HepG2 (cell line): ENCODE data around the gene FNIP2. TPM values are rescaled to one million over a fixed set of nuclear protein-coding genes. Genes with fewer than 3 reads are reported as not detected.

ENCODE experiments used
- ATAC-seq: fragments of 200-7000 bp; cut with Tn5 transposase; 3 replicates; pipeline ENCODE4 v1.9.1; 2020; ENCODE audit warnings: mild to moderate bottlenecking, moderate library complexity
- BruUV-seq: library from RNA; stranded (reverse); fragments of 400-500 nt; replicated peaks from 2 replicates; lab custom pipeline; 2021; lab: Mats Ljungman, UMichigan
- CTCF ChIA-PET: fragments of 300-600 bp; formaldehyde crosslinking; extraction: SDS; loops from one replicate; lab custom pipeline; 2021; ENCODE audit warnings: low total read pairs, inconsistent platforms, low intra/inter-chr PET ratio; lab: Yijun Ruan, JAX
- POLR2A ChIA-PET: fragments of 350-600 bp; sonication (Branson Sonifier 250); formaldehyde crosslinking; loops from one replicate; lab custom pipeline; 2020; ENCODE audit warnings: antibody characterized with exemption, inconsistent platforms; lab: Yijun Ruan, JAX
- DNase-seq: peaks from one replicate; pipeline ENCODE4 v3.0.0-alpha.2; 2015; ENCODE audit warnings: low spot score
- FAIRE-seq: peaks from 3 replicates; lab custom pipeline; 2011; peaks lifted over from hg19 to GRCh38; lab: Jason Lieb, UNC
- H2AFZ ChIP-seq: one replicate; pipeline ENCODE4 v1.6.1; 2011; ENCODE audit warnings: low read length, inconsistent platforms
- H3K27ac ChIP-seq: fragments of 300-600 bp; 3 replicates; pipeline ENCODE4 v1.8.0; 2011; ENCODE audit warnings: mixed run types, mild to moderate bottlenecking, mixed read lengths, low read length, inconsistent platforms; ENCODE audit not compliant: insufficient read depth; ENCODE audit errors: extremely low read length
- H3K27me3 ChIP-seq, 2 experiments: fragments of 200-600 bp in 1 of 2; 2 replicates in 1 of 2; 3 replicates in 1 of 2; pipeline versions ENCODE4 v1.6.0 to v1.8.0; 2011; ENCODE audit warnings: low read length in 2 of 2, mild to moderate bottlenecking in 2 of 2, moderate library complexity in 2 of 2, inconsistent platforms in 1 of 2; ENCODE audit not compliant: insufficient read depth in 2 of 2, control insufficient read depth in 1 of 2
- H3K36me3 ChIP-seq, 2 experiments: fragments of 200-600 bp in 1 of 2; replicated peaks in 1 of 2; 2 replicates in 1 of 2; 3 replicates in 1 of 2; pipeline versions ENCODE4 v1.5.1 to v1.8.0; 2011; ENCODE audit warnings: low read length in 2 of 2, inconsistent platforms in 1 of 2; ENCODE audit not compliant: insufficient read depth in 2 of 2, control insufficient read depth in 1 of 2
- H3K4me1 ChIP-seq: 2 replicates; pipeline ENCODE4 v1.5.1; 2012; ENCODE audit warnings: low read length, inconsistent platforms; ENCODE audit not compliant: insufficient read depth
- H3K4me2 ChIP-seq: 2 replicates; pipeline ENCODE4 v1.6.0; 2011; ENCODE audit warnings: low read depth, low read length, inconsistent platforms
- H3K4me3 ChIP-seq, 3 experiments: fragments of 200-600 bp in 1 of 3; sonication (generic), shearing (Covaris generic) in 1 of 3; replicated peaks in 1 of 3; 2 replicates each; pipeline ENCODE4 v1.5.1; 2011 to 2016; ENCODE audit warnings: low read length in 3 of 3, inconsistent platforms in 2 of 3, low read depth in 2 of 3, mild to moderate bottlenecking in 2 of 3, control low read depth in 1 of 3, mixed read lengths in 1 of 3; ENCODE audit not compliant: insufficient read depth in 1 of 3
- H3K79me2 ChIP-seq: one replicate; pipeline ENCODE4 v1.6.1; 2011; ENCODE audit warnings: low read length, inconsistent platforms; ENCODE audit not compliant: insufficient read depth
- H3K9ac ChIP-seq: 2 replicates; pipeline ENCODE4 v1.6.0; 2011; ENCODE audit warnings: mild to moderate bottlenecking, low read depth, low read length, inconsistent platforms; ENCODE audit not compliant: insufficient read depth
- H3K9me3 ChIP-seq: 2 replicates; pipeline ENCODE4 v1.5.1; 2012; ENCODE audit warnings: mild to moderate bottlenecking, low read length
- H4K20me1 ChIP-seq: 2 replicates; pipeline ENCODE4 v1.6.0; 2011; ENCODE audit warnings: inconsistent platforms, mild to moderate bottlenecking, low read length, moderate library complexity; ENCODE audit not compliant: insufficient read depth
- IRF9 ChIP-seq: sonication (generic); formaldehyde crosslinking; IDR thresholded peaks from 2 replicates; pipeline ENCODE4 v1.8.0; 2022; ENCODE audit warnings: missing genetic modification reagents, mild to moderate bottlenecking, borderline replicate concordance
- MBD4 ChIP-seq: IDR thresholded peaks from 2 replicates; pipeline ENCODE4 v1.6.1; 2012; ENCODE audit warnings: low read length, inconsistent platforms, borderline replicate concordance
- ZFX ChIP-seq: sonication (generic); formaldehyde crosslinking; IDR thresholded peaks from 2 replicates; pipeline ENCODE4 v1.4.0; 2020; ENCODE audit warnings: mild to moderate bottlenecking, low read depth, missing genetic modification reagents, moderate library complexity
- ZNF232 ChIP-seq: sonication (generic); formaldehyde crosslinking; IDR thresholded peaks from 2 replicates; pipeline ENCODE4 v1.4.0; 2020; ENCODE audit warnings: missing genetic modification reagents, borderline replicate concordance
- ZNF766 ChIP-seq: sonication (generic); formaldehyde crosslinking; IDR thresholded peaks from 2 replicates; pipeline ENCODE4 v1.5.0; 2020; ENCODE audit warnings: missing genetic modification reagents, borderline replicate concordance
- WGBS: methylation state at CpG from one replicate; pipeline ENCODE4 v1.1.6; 2017; ENCODE audit warnings: low lambda C conversion rate; 5-methylcytosine and 5-hydroxymethylcytosine counted together
- in situ Hi-C: cut with HindIII; loops from 2 replicates; pipeline ENCODE4 v1.10.0; 2017; ENCODE audit warnings: low pct_unique_long_range_greater_than_20kb; ENCODE audit not compliant: extremely low pct_ligation_motif_present
- intact Hi-C: fragments of 100-400 bp; cut with micrococcal nuclease; formaldehyde crosslinking; loops from one replicate; pipeline ENCODE4 v1.10.0; 2022; ENCODE audit not compliant: unreplicated experiment
- polyA plus RNA-seq, 8 experiments: library from polyadenylated mRNA; depleted of rRNA in 3 of 8; stranded (reverse) in 7 of 8; unstranded in 1 of 8; fragments of >200 nt; fragmentation: Illumina TruSeq in 4 of 8; extraction: Trizol in 4 of 8; gene quantifications; 2 replicates each; pipeline versions ENCODE4 v1.2.1 to v1.2.3, GENCODE V29; 2011 to 2016; ENCODE audit warnings: low read depth in 4 of 8, missing spikeins in 1 of 8, mixed read lengths in 1 of 8; ENCODE audit not compliant: insufficient read depth in 1 of 8
- total RNA-seq, 5 experiments: library from RNA; depleted of rRNA; stranded (reverse); fragments of >200 nt; fragmentation: Illumina TruSeq; extraction: Trizol; gene quantifications; 2 replicates each; pipeline ENCODE4 v1.2.3, GENCODE V29; 2016; ENCODE audit warnings: low read depth in 1 of 5
- TF ChIP-seq, protein P1 (sequence below), 2 experiments: sonication (generic) in 1 of 2; formaldehyde crosslinking in 1 of 2; IDR thresholded peaks; 2 replicates each; pipeline versions ENCODE4 v1.6.1 to v1.9.0; 2014 to 2022; ENCODE audit warnings: antibody characterized with exemption in 1 of 2, borderline replicate concordance in 1 of 2, inconsistent platforms in 1 of 2, low read depth in 1 of 2, missing genetic modification reagents in 1 of 2
- TF ChIP-seq, protein P2 (sequence below): sonication (generic); formaldehyde crosslinking; IDR thresholded peaks from 2 replicates; pipeline ENCODE4 v1.4.0; 2020; ENCODE audit warnings: missing genetic modification reagents, borderline replicate concordance
- TF ChIP-seq, protein P3 (sequence below): sonication (generic); formaldehyde crosslinking; IDR thresholded peaks from 2 replicates; pipeline ENCODE4 v1.4.0; 2020; ENCODE audit warnings: missing genetic modification reagents

FNIP2 gene
- total and polyA plus RNA-seq, 2 of the 13 experiments (the other 11 are each of a cell fraction or from before 2014, with no cell fraction given), result 15.5 to 21.0 TPM

GRCh38 chr4:158762553-158762952, 6.3 kb upstream of the FNIP2 start (continued):
- TF ChIP-seq, protein P1, sequence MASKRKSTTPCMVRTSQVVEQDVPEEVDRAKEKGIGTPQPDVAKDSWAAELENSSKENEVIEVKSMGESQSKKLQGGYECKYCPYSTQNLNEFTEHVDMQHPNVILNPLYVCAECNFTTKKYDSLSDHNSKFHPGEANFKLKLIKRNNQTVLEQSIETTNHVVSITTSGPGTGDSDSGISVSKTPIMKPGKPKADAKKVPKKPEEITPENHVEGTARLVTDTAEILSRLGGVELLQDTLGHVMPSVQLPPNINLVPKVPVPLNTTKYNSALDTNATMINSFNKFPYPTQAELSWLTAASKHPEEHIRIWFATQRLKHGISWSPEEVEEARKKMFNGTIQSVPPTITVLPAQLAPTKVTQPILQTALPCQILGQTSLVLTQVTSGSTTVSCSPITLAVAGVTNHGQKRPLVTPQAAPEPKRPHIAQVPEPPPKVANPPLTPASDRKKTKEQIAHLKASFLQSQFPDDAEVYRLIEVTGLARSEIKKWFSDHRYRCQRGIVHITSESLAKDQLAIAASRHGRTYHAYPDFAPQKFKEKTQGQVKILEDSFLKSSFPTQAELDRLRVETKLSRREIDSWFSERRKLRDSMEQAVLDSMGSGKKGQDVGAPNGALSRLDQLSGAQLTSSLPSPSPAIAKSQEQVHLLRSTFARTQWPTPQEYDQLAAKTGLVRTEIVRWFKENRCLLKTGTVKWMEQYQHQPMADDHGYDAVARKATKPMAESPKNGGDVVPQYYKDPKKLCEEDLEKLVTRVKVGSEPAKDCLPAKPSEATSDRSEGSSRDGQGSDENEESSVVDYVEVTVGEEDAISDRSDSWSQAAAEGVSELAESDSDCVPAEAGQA (IDR thresholded peaks at IDR 0.05; ENCODE audit: low read depth), result no peak
- TF ChIP-seq, protein P1 (CRISPR knock-in tag; IDR thresholded peaks at IDR 0.05; ENCODE audit: borderline replicate concordance), result no peak
- TF ChIP-seq, all 625 proteins: peak for 0

- FAIRE-seq (no peak), ATAC-seq (no peak), DNase-seq (no peak)
- Histone ChIP-seq H3K4me1 (peaks cover 38% of the 10 kb centered on the region), H3K4me3 (no peak overlapping the region), H3K9ac (no peak overlapping the region), H3K27me3 (no peaks in the 10 kb centered on the region), H3K9me3 (no peaks in the 10 kb centered on the region), H3K79me2 (no peaks in the 10 kb centered on the region), H2AFZ (no peak overlapping the region), H3K27ac (no peak overlapping the region), H4K20me1 (no peaks in the 10 kb centered on the region), H3K4me2 (no peak overlapping the region), H3K36me3 (no peaks in the 10 kb centered on the region)
- BruUV-seq, result no TSS peak
- ChIA-PET CTCF (no interaction called here), POLR2A (no interaction called here)
- in situ Hi-C loops (no loop called here), intact Hi-C loops (no loop called here)
- 46% methylated on average over 2 of the region's 2 CpGs for WGBS
- TF ChIP-seq MBD4 (no peak), ZNF766 (CRISPR knock-in tag) (no peak), ZFX (CRISPR knock-in tag) (no peak), IRF9 (CRISPR knock-in tag) (no peak), ZNF232 (CRISPR knock-in tag) (no peak)
- TF ChIP-seq, protein P2, sequence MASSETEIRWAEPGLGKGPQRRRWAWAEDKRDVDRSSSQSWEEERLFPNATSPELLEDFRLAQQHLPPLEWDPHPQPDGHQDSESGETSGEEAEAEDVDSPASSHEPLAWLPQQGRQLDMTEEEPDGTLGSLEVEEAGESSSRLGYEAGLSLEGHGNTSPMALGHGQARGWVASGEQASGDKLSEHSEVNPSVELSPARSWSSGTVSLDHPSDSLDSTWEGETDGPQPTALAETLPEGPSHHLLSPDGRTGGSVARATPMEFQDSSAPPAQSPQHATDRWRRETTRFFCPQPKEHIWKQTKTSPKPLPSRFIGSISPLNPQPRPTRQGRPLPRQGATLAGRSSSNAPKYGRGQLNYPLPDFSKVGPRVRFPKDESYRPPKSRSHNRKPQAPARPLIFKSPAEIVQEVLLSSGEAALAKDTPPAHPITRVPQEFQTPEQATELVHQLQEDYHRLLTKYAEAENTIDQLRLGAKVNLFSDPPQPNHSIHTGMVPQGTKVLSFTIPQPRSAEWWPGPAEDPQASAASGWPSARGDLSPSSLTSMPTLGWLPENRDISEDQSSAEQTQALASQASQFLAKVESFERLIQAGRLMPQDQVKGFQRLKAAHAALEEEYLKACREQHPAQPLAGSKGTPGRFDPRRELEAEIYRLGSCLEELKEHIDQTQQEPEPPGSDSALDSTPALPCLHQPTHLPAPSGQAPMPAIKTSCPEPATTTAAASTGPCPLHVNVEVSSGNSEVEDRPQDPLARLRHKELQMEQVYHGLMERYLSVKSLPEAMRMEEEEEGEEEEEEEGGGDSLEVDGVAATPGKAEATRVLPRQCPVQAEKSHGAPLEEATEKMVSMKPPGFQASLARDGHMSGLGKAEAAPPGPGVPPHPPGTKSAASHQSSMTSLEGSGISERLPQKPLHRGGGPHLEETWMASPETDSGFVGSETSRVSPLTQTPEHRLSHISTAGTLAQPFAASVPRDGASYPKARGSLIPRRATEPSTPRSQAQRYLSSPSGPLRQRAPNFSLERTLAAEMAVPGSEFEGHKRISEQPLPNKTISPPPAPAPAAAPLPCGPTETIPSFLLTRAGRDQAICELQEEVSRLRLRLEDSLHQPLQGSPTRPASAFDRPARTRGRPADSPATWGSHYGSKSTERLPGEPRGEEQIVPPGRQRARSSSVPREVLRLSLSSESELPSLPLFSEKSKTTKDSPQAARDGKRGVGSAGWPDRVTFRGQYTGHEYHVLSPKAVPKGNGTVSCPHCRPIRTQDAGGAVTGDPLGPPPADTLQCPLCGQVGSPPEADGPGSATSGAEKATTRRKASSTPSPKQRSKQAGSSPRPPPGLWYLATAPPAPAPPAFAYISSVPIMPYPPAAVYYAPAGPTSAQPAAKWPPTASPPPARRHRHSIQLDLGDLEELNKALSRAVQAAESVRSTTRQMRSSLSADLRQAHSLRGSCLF (CRISPR knock-in tag), result no peak
- TF ChIP-seq, protein P3, sequence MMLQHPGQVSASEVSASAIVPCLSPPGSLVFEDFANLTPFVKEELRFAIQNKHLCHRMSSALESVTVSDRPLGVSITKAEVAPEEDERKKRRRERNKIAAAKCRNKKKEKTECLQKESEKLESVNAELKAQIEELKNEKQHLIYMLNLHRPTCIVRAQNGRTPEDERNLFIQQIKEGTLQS (CRISPR knock-in tag), result no peak
These were observed 5.4 kb upstream of the FNIP2 start for GRCh38 chr4:158763462-158763861.
